Trophoblast cell (in vitro differentiated cells and primary cell): ENCODE results near the gene SPATA2.
"Not testable (repeated sequence)": the region's sequence is repeated elsewhere in the genome, so short reads cannot be mapped to it uniquely, and the experiment has no call there.

Experiments
- DNase-seq, 2 donors: peaks; one replicate each; pipeline ENCODE4 v3.0.0-alpha.2; 2016
- H2AFZ ChIP-seq: 2 replicates; pipeline ENCODE4 v1.6.1; 2013; ENCODE audit warnings: low read length, moderate library complexity, mild to moderate bottlenecking; ENCODE audit not compliant: insufficient read depth, poor library complexity
- H2AK5ac ChIP-seq: 2 replicates; pipeline ENCODE4 v1.6.1; 2013; ENCODE audit warnings: mild to moderate bottlenecking, low read length
- H2BK120ac ChIP-seq: 2 replicates; pipeline ENCODE4 v1.6.1; 2013; ENCODE audit warnings: low read length, mild to moderate bottlenecking, moderate library complexity; ENCODE audit not compliant: insufficient read depth, poor library complexity
- H2BK12ac ChIP-seq: 2 replicates; pipeline ENCODE4 v1.6.1; 2013; ENCODE audit warnings: mild to moderate bottlenecking, low read length, moderate library complexity
- H2BK5ac ChIP-seq: 2 replicates; pipeline ENCODE4 v1.6.1; 2013; ENCODE audit warnings: low read length, low read depth, moderate library complexity, mild to moderate bottlenecking; ENCODE audit not compliant: poor library complexity
- H3K14ac ChIP-seq: 2 replicates; pipeline ENCODE4 v1.6.1; 2013; ENCODE audit warnings: mild to moderate bottlenecking, low read length
- H3K18ac ChIP-seq: 2 replicates; pipeline ENCODE4 v1.6.1; 2013; ENCODE audit warnings: mild to moderate bottlenecking, low read length
- H3K23ac ChIP-seq: 2 replicates; pipeline ENCODE4 v1.6.1; 2013; ENCODE audit warnings: low read length
- H3K27ac ChIP-seq: 2 replicates; pipeline ENCODE4 v1.5.1; 2013; ENCODE audit warnings: low read depth, mild to moderate bottlenecking, inconsistent platforms, low read length, moderate library complexity
- H3K27me3 ChIP-seq: 2 replicates; pipeline ENCODE4 v1.6.1; 2013; ENCODE audit warnings: inconsistent platforms, mild to moderate bottlenecking, low read length, moderate library complexity; ENCODE audit not compliant: insufficient read depth
- H3K36me3 ChIP-seq, 2 experiments: 1 replicate in 1 of 2; 2 replicates in 1 of 2; pipeline ENCODE4 v1.6.1; 2013; ENCODE audit warnings: low read length in 2 of 2, mild to moderate bottlenecking in 2 of 2, moderate library complexity in 1 of 2; ENCODE audit not compliant: insufficient read depth in 2 of 2, control insufficient read depth in 1 of 2
- H3K4ac ChIP-seq: 2 replicates; pipeline ENCODE4 v1.6.1; 2013; ENCODE audit warnings: low read depth, mild to moderate bottlenecking, low read length, moderate library complexity
- H3K4me1 ChIP-seq, 2 experiments: 1 replicate in 1 of 2; 2 replicates in 1 of 2; pipeline ENCODE4 v1.6.1; 2013; ENCODE audit warnings: low read length in 2 of 2, mild to moderate bottlenecking in 2 of 2, moderate library complexity in 1 of 2; ENCODE audit not compliant: insufficient read depth in 2 of 2, control insufficient read depth in 1 of 2
- H3K4me2 ChIP-seq: 2 replicates; pipeline ENCODE4 v1.6.1; 2013; ENCODE audit warnings: inconsistent platforms, mild to moderate bottlenecking, low read length, moderate library complexity
- H3K4me3 ChIP-seq: 2 replicates; pipeline ENCODE4 v1.5.1; 2013; ENCODE audit warnings: mild to moderate bottlenecking, low read depth, low read length, inconsistent platforms
- H3K79me1 ChIP-seq: one replicate; pipeline ENCODE4 v1.6.1; 2013; ENCODE audit warnings: low read length
- H3K79me2 ChIP-seq: 2 replicates; pipeline ENCODE4 v1.6.1; 2013; ENCODE audit warnings: low read length, mild to moderate bottlenecking; ENCODE audit not compliant: control insufficient read depth, insufficient read depth, poor library complexity
- H3K9ac ChIP-seq: 2 replicates; pipeline ENCODE4 v1.6.1; 2013; ENCODE audit warnings: mild to moderate bottlenecking, low read length
- H3K9me3 ChIP-seq: 2 replicates; pipeline ENCODE4 v1.6.1; 2013; ENCODE audit warnings: low read depth, mild to moderate bottlenecking, control low read depth, inconsistent platforms, low read length; ENCODE audit not compliant: insufficient read depth
- H4K12ac ChIP-seq: 2 replicates; pipeline ENCODE4 v1.6.1; 2013; ENCODE audit warnings: low read depth, mild to moderate bottlenecking, low read length, moderate library complexity
- H4K8ac ChIP-seq: 2 replicates; pipeline ENCODE4 v1.6.1; 2013; ENCODE audit warnings: low read depth, mild to moderate bottlenecking, low read length, moderate library complexity
- H4K91ac ChIP-seq: one replicate; pipeline ENCODE4 v1.6.1; 2013; ENCODE audit warnings: low read depth, mild to moderate bottlenecking, low read length, moderate library complexity
- WGBS: extraction: QIAGEN DNeasy Blood & Tissue Kit; methylation state at CpG from one replicate; pipeline ENCODE4 v1.1.7; 2013; ENCODE audit warnings: missing lambda C conversion rate; ENCODE audit not compliant: insufficient read length, insufficient coverage; ENCODE audit errors: extremely low coverage; 5-methylcytosine and 5-hydroxymethylcytosine counted together

Gene SPATA2

GRCh38 chr20:49865559-49865958 lies 49.8 kb downstream of the SPATA2 start:
- Histone ChIP-seq H4K8ac (no peak overlapping the region), H3K14ac (no peak overlapping the region), H3K23ac (no peak overlapping the region), H3K79me1 (no peaks in the 10 kb centered on the region), H3K4me2 (no peak overlapping the region), H3K18ac (no peak overlapping the region), H3K27ac (no peak overlapping the region), H2AFZ (no peak overlapping the region), H4K91ac (no peak overlapping the region), H2BK120ac (no peak overlapping the region), H3K4me1 (peaks cover 2 to 12% of the 10 kb centered on the region in 2 experiments), H2BK5ac (no peak overlapping the region), H3K4me3 (no peak overlapping the region), H2BK12ac (no peak overlapping the region), H3K9me3 (no peaks in the 10 kb centered on the region), H3K27me3 (no peaks in the 10 kb centered on the region), H2AK5ac (no peak overlapping the region), H3K36me3 (peaks cover 4 to 8% of the 10 kb centered on the region in 2 experiments), H3K4ac (no peak overlapping the region), H3K79me2 (no peaks in the 10 kb centered on the region), H3K9ac (no peak overlapping the region), H4K12ac (no peak overlapping the region)
- DNase-seq, result no peak
- no CpG with 5 or more reads among the region's 7 CpGs for WGBS

- Histone ChIP-seq H2BK12ac (no peak overlapping the region), H2BK5ac (no peak overlapping the region), H2BK120ac (no peak overlapping the region)
Measured at GRCh38 chr20:49863666-49864065, 51.7 kb downstream of the SPATA2 start.

GRCh38 chr20:49862607-49863200 lies 52.6 kb downstream of the SPATA2 start:
- Histone ChIP-seq H3K18ac (no peak overlapping the region), H2AK5ac (no peak overlapping the region), H3K9ac (no peak overlapping the region), H3K27ac (no peak overlapping the region), H3K14ac (no peak overlapping the region), H3K23ac (no peak overlapping the region), H3K4me2 (no peak overlapping the region), H3K79me2 (no peaks in the 10 kb centered on the region), H3K4me1 (peaks cover 8 to 11% of the 10 kb centered on the region in 2 experiments), H3K27me3 (no peaks in the 10 kb centered on the region), H4K91ac (no peak overlapping the region), H2BK120ac (no peak overlapping the region), H3K36me3 (peaks cover 7 to 11% of the 10 kb centered on the region in 2 experiments), H3K4me3 (no peak overlapping the region), H3K79me1 (peaks cover 3% of the 10 kb centered on the region), H4K12ac (no peak overlapping the region), H4K8ac (no peak overlapping the region), H2BK5ac (no peak overlapping the region), H3K4ac (no peak overlapping the region), H2BK12ac (no peak overlapping the region), H2AFZ (no peak overlapping the region), H3K9me3 (no peaks in the 10 kb centered on the region)
- WGBS, result no CpG with 5 or more reads among the region's 6 CpGs
- no peak for DNase-seq

More at GRCh38 chr20:49863666-49864065, 51.7 kb downstream of the SPATA2 start:
- Histone ChIP-seq H4K12ac (no peak overlapping the region), H3K23ac (no peak overlapping the region), H3K36me3 (peaks cover 7 to 11% of the 10 kb centered on the region in 2 experiments), H2AFZ (no peak overlapping the region), H3K4me1 (peaks cover 10 to 16% of the 10 kb centered on the region in 2 experiments), H3K4me3 (no peak overlapping the region), H4K8ac (no peak overlapping the region), H3K4ac (no peak overlapping the region), H4K91ac (no peak overlapping the region), H3K27me3 (no peaks in the 10 kb centered on the region), H3K18ac (no peak overlapping the region), H3K4me2 (no peak overlapping the region), H3K27ac (no peak overlapping the region), H3K79me2 (no peaks in the 10 kb centered on the region), H2AK5ac (no peak overlapping the region), H3K14ac (no peak overlapping the region), H3K79me1 (peaks cover 3% of the 10 kb centered on the region), H3K9ac (no peak overlapping the region), H3K9me3 (no peaks in the 10 kb centered on the region)
- no peak for DNase-seq
- no CpG with 5 or more reads among the region's 6 CpGs for WGBS

- not testable (repeated sequence) for H3K4me3 ChIP-seq, H3K9ac ChIP-seq, H3K23ac ChIP-seq
Measured at GRCh38 chr20:49861232-49861631, 54.1 kb downstream of the SPATA2 start.

More at GRCh38 chr20:49861232-49861631, 54.1 kb downstream of the SPATA2 start:
- H3K27ac ChIP-seq, H2AK5ac ChIP-seq, H4K8ac ChIP-seq, H3K27me3 ChIP-seq, H3K79me1 ChIP-seq, H3K14ac ChIP-seq, DNase-seq, H3K18ac ChIP-seq, H3K4me2 ChIP-seq, H4K91ac ChIP-seq, H2BK120ac ChIP-seq, H2AFZ ChIP-seq, H2BK5ac ChIP-seq, H3K79me2 ChIP-seq, H3K4ac ChIP-seq, H4K12ac ChIP-seq, H3K4me1 ChIP-seq, H3K9me3 ChIP-seq, H2BK12ac ChIP-seq: not testable (repeated sequence)
- H3K36me3 ChIP-seq, result peaks cover 7 to 11% of the 10 kb centered on the region in 2 experiments
- no CpG with 5 or more reads among the region's 3 CpGs for whole genome bisulfite sequencing
